22Rv1 (cell line): ENCODE results near the gene CLCA1.

Experiments used
- H3K27ac ChIP-seq: fragments of 450-650 bp; 2 replicates; pipeline ENCODE4 v1.5.1; 2017
- CTCF ChIP-seq: fragments of 450-650 bp; IDR thresholded peaks from 2 replicates; pipeline ENCODE4 v1.5.1; 2017; ENCODE audit warnings: mild to moderate bottlenecking
- ZFX ChIP-seq: fragments of 450-650 bp; IDR thresholded peaks from 2 replicates; pipeline ENCODE4 v1.6.1; 2017; ENCODE audit warnings: antibody characterized with exemption, borderline replicate concordance

The CLCA1 gene

GRCh38 chr1:86502721-86503405 is 34.1 kb downstream of the CLCA1 start:
- TF ChIP-seq ZFX, result no peak
- H3K27ac ChIP-seq, result no peak overlapping the region

GRCh38 chr1:86503406-86504136 is 34.8 kb downstream of the CLCA1 start:
- no peak overlapping the region for H3K27ac ChIP-seq
- TF ChIP-seq ZFX, result no peak
- no peak for TF ChIP-seq CTCF

GRCh38 chr1:86504137-86504479 is 35.4 kb downstream of the CLCA1 start:
- no peak for TF ChIP-seq ZFX
- no peak for TF ChIP-seq CTCF
- H3K27ac ChIP-seq, result peak overlapping the region; percentile 51; the same call in 1 of the 2 replicates

- H3K27ac ChIP-seq, result peak overlapping the region; percentile 51
- TF ChIP-seq ZFX, result no peak
- TF ChIP-seq CTCF, result no peak
Measured at GRCh38 chr1:86504895-86505563, 36.3 kb downstream of the CLCA1 start.

GRCh38 chr1:86505564-86505902 is 36.8 kb downstream of the CLCA1 start:
- H3K27ac ChIP-seq, result no peak overlapping the region
- TF ChIP-seq ZFX (no peak), CTCF (no peak)

GRCh38 chr1:86507935-86508582 is 39.3 kb downstream of the CLCA1 start:
- peak; percentile 75 for TF ChIP-seq CTCF
- TF ChIP-seq ZFX, result no peak
- H3K27ac ChIP-seq, result no peak overlapping the region

- TF ChIP-seq CTCF, result no peak
- TF ChIP-seq ZFX, result no peak
- no peak overlapping the region for H3K27ac ChIP-seq
Measured at GRCh38 chr1:86508583-86508969, 39.8 kb downstream of the CLCA1 start.
